ENCODE data around the gene HS6ST3. TPM values are rescaled to one million over a fixed set of nuclear protein-coding genes. Genes with fewer than 3 reads are reported as not detected.

The HS6ST3 gene
- total and polyA plus RNA-seq, 10 donors, result 0.03 TPM; not detected in 9

DNA sequence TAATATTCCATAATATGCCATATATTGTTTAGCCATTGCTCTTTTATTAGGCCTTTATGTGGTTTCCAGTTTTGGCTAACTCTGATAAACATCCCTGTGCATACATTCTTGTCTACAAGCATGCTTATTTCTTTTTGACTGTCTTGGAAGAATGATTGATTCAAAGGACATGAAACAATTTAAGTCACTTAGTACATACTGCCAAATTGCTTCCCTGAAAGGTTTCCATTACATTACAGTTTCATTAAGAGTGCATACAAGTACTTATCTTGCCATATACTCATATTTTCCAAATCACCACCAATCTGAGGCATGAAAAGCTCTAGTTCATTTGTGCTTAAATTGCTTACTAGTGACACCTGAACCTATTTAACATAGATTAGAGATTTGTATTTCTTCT lies 790.5 kb downstream of the HS6ST3 start:
- Histone ChIP-seq H3K27ac (no peak overlapping the region), H3K9me3 (peaks cover 0 to 5% (median 0%) of the 10 kb centered on the region in 8 donors), H3K27me3 (replicated peaks in 1 of 7) (no peaks in the 10 kb centered on the region), H3K36me3 (no peaks in the 10 kb centered on the region), H3K4me1 (no peaks in the 10 kb centered on the region), H3K4me3 (no peak overlapping the region)
- intact Hi-C loops (cut with DNase I; ENCODE audit: low total_unique reads), result no loop called here
- no peak for DNase-seq
- TF ChIP-seq, protein P1, sequence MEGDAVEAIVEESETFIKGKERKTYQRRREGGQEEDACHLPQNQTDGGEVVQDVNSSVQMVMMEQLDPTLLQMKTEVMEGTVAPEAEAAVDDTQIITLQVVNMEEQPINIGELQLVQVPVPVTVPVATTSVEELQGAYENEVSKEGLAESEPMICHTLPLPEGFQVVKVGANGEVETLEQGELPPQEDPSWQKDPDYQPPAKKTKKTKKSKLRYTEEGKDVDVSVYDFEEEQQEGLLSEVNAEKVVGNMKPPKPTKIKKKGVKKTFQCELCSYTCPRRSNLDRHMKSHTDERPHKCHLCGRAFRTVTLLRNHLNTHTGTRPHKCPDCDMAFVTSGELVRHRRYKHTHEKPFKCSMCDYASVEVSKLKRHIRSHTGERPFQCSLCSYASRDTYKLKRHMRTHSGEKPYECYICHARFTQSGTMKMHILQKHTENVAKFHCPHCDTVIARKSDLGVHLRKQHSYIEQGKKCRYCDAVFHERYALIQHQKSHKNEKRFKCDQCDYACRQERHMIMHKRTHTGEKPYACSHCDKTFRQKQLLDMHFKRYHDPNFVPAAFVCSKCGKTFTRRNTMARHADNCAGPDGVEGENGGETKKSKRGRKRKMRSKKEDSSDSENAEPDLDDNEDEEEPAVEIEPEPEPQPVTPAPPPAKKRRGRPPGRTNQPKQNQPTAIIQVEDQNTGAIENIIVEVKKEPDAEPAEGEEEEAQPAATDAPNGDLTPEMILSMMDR (IDR thresholded peaks at IDR 0.05 in 8 of 11, conservative IDR thresholded peaks at IDR 0.05 in 3 of 11), result no peak
- no peak for TF ChIP-seq POLR2AphosphoS5 (IDR thresholded peaks at IDR 0.05)
- TF ChIP-seq POLR2A (IDR thresholded peaks at IDR 0.05), result no peak

Small RNA genes within 50 kb of the gene (microRNA-seq; reads per million reads assigned to microRNA genes)
- 0 reads per million in 3 donors for gene MIR4501

Other genes starting within 250 kb of the HS6ST3 start
- gene UGGT2, start 36.7 kb upstream of the HS6ST3 start, total RNA-seq, result 10 to 100 TPM in 6 of 7 donors, 1 to 10 TPM in 1; 7.2 to 38.9 (median 18.1) TPM
- gene UGGT2, start 36.7 kb upstream of the HS6ST3 start, polyA plus RNA-seq, result 1 to 10 TPM; 2.6 to 3.2 (median 2.8) TPM

All from spleen (tissue), 11 donors.